OCI-LY1 (cell line): Measurements from ENCODE around the gene ENTREP3.
A peak's percentile ranks its signal among the peaks of the same experiment; 100 is the strongest.
"Not testable (repeated sequence)": the region's sequence is repeated elsewhere in the genome, so short reads cannot be mapped to it uniquely, and the experiment has no call there.

ENCODE experiments used
- H2AFZ ChIP-seq: fragments of 200-600 bp; sonication (generic), shearing (Covaris generic); 2 replicates; pipeline ENCODE4 v1.6.0; 2014; ENCODE audit warnings: antibody characterized with exemption, mild to moderate bottlenecking, low read length
- H3F3A ChIP-seq: fragments of 200-600 bp; sonication (generic), shearing (Covaris generic); 2 replicates; pipeline ENCODE4 v1.6.0; 2014; ENCODE audit warnings: mild to moderate bottlenecking, antibody characterized with exemption, low read length, moderate library complexity; ENCODE audit not compliant: insufficient read depth
- H3K27ac ChIP-seq: fragments of 200-600 bp; sonication (generic); 2 replicates; pipeline ENCODE4 v1.5.1; 2014; ENCODE audit warnings: low read length, mixed run types, mild to moderate bottlenecking, low read depth; ENCODE audit not compliant: poor library complexity, severe bottlenecking
- H3K27me3 ChIP-seq: fragments of 200-600 bp; sonication (generic); 2 replicates; pipeline ENCODE4 v1.6.0; 2014; ENCODE audit warnings: antibody characterized with exemption, mild to moderate bottlenecking, low read length, moderate library complexity; ENCODE audit not compliant: insufficient read depth
- H3K36me3 ChIP-seq: fragments of 200-600 bp; sonication (generic); 2 replicates; pipeline ENCODE4 v1.6.1; 2014; ENCODE audit warnings: mild to moderate bottlenecking, antibody characterized with exemption, low read length, moderate library complexity, mixed read lengths; ENCODE audit not compliant: insufficient read depth
- H3K4me1 ChIP-seq: fragments of 200-600 bp; sonication (generic); 2 replicates; pipeline ENCODE4 v1.5.1; 2014; ENCODE audit warnings: mild to moderate bottlenecking, low read length, moderate library complexity; ENCODE audit not compliant: insufficient read depth, severe bottlenecking
- H3K4me2 ChIP-seq: fragments of 200-600 bp; sonication (generic), shearing (Covaris generic); 2 replicates; pipeline ENCODE4 v1.6.1; 2014; ENCODE audit warnings: low read length
- H3K4me3 ChIP-seq: fragments of 200-600 bp; sonication (generic); 2 replicates; pipeline ENCODE4 v1.5.1; 2014; ENCODE audit warnings: low read length, low read depth, mild to moderate bottlenecking, mixed read lengths; ENCODE audit not compliant: poor library complexity, severe bottlenecking
- H3K79me2 ChIP-seq: fragments of 200-600 bp; shearing (Covaris generic); 2 replicates; pipeline ENCODE4 v1.6.1; 2016; ENCODE audit warnings: mixed run types, low read length, mixed read lengths; ENCODE audit not compliant: insufficient read depth
- H3K9ac ChIP-seq: fragments of 200-600 bp; sonication (generic), shearing (Covaris generic); 2 replicates; pipeline ENCODE4 v1.6.1; 2014; ENCODE audit warnings: mild to moderate bottlenecking, low read length, mixed read lengths
- H3K9me2 ChIP-seq: fragments of 200-600 bp; sonication (generic), shearing (Covaris generic); 2 replicates; pipeline ENCODE4 v1.6.1; 2014; ENCODE audit warnings: low read depth, mild to moderate bottlenecking, low read length, mixed read lengths
- H3K9me3 ChIP-seq: fragments of 200-600 bp; shearing (Covaris generic); 2 replicates; pipeline ENCODE4 v1.6.1; 2014; ENCODE audit warnings: low read length, mixed read lengths
- H4K20me1 ChIP-seq: fragments of 200-600 bp; sonication (generic), shearing (Covaris generic); 2 replicates; pipeline ENCODE4 v1.6.0; 2016; ENCODE audit warnings: mild to moderate bottlenecking, low read length; ENCODE audit not compliant: insufficient read depth
- CTCF ChIP-seq: fragments of 200-600 bp; sonication (generic), shearing (Covaris generic); IDR thresholded peaks from 2 replicates; pipeline ENCODE4 v1.5.1; 2017; ENCODE audit warnings: mild to moderate bottlenecking, antibody characterized with exemption, low read length, moderate library complexity, mixed read lengths
- EZH2 ChIP-seq: fragments of 200-600 bp; sonication (generic), shearing (Covaris generic); IDR thresholded peaks from 2 replicates; pipeline ENCODE4 v1.8.0; 2017; ENCODE audit warnings: borderline replicate concordance, mixed run types, mild to moderate bottlenecking, antibody characterized with exemption, low read length, moderate library complexity, mixed read lengths

The ENTREP3 gene

DNA sequence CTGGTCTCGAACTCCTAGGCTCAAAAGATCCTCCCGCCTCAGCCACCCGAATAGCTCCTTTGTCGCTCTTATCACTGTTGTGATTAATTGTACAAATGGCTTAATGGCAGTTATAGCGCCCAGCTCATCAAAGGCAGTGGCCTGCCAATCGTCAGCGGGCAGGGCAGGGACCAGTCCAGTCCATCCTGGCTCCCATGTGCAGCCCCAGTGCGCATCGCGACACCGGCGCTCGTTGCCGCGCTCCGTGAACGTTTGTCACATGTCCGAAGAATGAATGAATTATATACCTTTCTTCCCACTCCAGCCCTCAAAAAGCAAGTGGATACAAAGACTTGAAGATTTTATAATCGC lies 28.4 kb downstream of the ENTREP3 start:
- Histone ChIP-seq H3K79me2 (no peaks in the 10 kb centered on the region), H3K4me3 (peak overlapping the region; percentile 93), H3K9me2 (no peaks in the 10 kb centered on the region), H3K27me3 (no peaks in the 10 kb centered on the region), H3F3A (peaks cover 14% of the 10 kb centered on the region), H3K27ac (peak overlapping the region; percentile 94), H3K9ac (peak overlapping the region; percentile 97), H3K4me2 (peak overlapping the region; percentile 96), H2AFZ (no peak overlapping the region), H3K9me3 (no peaks in the 10 kb centered on the region), H3K4me1 (peaks cover 57% of the 10 kb centered on the region), H4K20me1 (no peaks in the 10 kb centered on the region), H3K36me3 (no peaks in the 10 kb centered on the region)
- no peak for TF ChIP-seq EZH2
- 0 out of 2 replicates have a peak, but pooled peaks have one; percentile 29 for TF ChIP-seq CTCF

GRCh38 chr1:155226188-155226909 lies 28.9 kb downstream of the ENTREP3 start:
- peaks cover 14% of the 10 kb centered on the region for H3F3A ChIP-seq
- TF ChIP-seq CTCF (peak; percentile 87), EZH2 (no peak)
- no peaks in the 10 kb centered on the region for H3K79me2 ChIP-seq
- H3K27ac ChIP-seq: peak overlapping the region; percentile 94
- H3K9me2 ChIP-seq: no peaks in the 10 kb centered on the region
- no peaks in the 10 kb centered on the region for H3K9me3 ChIP-seq
- H3K27me3 ChIP-seq: no peaks in the 10 kb centered on the region
- H3K36me3 ChIP-seq: no peaks in the 10 kb centered on the region
- no peaks in the 10 kb centered on the region for H4K20me1 ChIP-seq
- H3K4me2 ChIP-seq: peak overlapping the region; percentile 96
- no peak overlapping the region for H2AFZ ChIP-seq
- H3K4me3 ChIP-seq: peak overlapping the region; percentile 93
- H3K9ac ChIP-seq: peak overlapping the region; percentile 97
- peaks cover 57% of the 10 kb centered on the region for H3K4me1 ChIP-seq

DNA sequence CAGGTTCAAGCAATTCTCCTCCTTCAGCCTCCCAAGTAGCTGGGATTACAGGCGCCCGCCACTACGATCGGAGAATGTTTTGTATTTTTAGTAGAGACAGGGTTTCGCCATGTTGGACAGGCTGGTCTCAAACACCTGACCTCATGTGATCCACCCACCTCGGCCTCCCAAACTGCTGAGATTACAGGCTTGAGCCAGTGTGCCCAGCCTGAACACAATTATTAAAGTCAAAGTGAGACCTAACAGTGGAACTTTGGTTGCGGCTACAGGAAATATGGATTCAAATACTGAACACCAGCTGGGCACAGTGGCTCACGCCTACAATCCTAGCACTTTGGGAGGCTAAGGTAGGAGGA lies 29.9 kb downstream of the ENTREP3 start:
- H3K4me3 ChIP-seq: peak overlapping the region; percentile 93
- H3F3A ChIP-seq: peaks cover 14% of the 10 kb centered on the region
- not testable (repeated sequence) for H3K9me3 ChIP-seq, H3K79me2 ChIP-seq, H3K9me2 ChIP-seq, H3K27me3 ChIP-seq, H3K9ac ChIP-seq, H4K20me1 ChIP-seq, H2AFZ ChIP-seq, H3K36me3 ChIP-seq
- H3K4me1 ChIP-seq: peaks cover 57% of the 10 kb centered on the region
- H3K27ac ChIP-seq: peak overlapping the region; percentile 94
- H3K4me2 ChIP-seq: peak overlapping the region; percentile 96

DNA sequence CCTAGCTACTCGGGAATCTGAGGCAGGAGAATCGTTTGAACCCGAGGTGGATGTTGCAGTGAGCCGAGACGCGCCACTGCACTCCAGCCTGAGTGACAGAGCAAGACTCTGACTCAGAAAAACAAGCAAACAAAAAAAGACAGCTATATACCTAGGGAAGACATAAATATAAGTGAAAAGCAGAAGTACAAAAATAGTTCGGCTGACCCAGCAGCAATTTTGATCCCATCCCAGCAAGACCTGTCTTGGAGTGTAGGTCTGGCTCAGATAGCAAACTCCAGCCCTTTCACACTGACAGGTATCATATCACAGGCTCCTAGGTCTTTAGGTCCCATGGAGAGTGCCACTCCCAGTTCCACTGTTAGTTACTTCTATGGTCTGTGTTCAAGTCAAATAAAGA lies 32.2 kb downstream of the ENTREP3 start:
- no peaks in the 10 kb centered on the region for H3K27me3 ChIP-seq
- TF ChIP-seq EZH2 (no peak), CTCF (no peak)
- H3K79me2 ChIP-seq: no peaks in the 10 kb centered on the region
- peaks cover 14% of the 10 kb centered on the region for H3F3A ChIP-seq
- no peak overlapping the region for H3K9ac ChIP-seq
- H3K9me3 ChIP-seq: no peaks in the 10 kb centered on the region
- H3K27ac ChIP-seq: peak overlapping the region; percentile 94
- peaks cover 61% of the 10 kb centered on the region for H3K4me1 ChIP-seq
- H3K4me3 ChIP-seq: no peak overlapping the region
- no peaks in the 10 kb centered on the region for H3K9me2 ChIP-seq
- no peak overlapping the region for H2AFZ ChIP-seq
- H3K36me3 ChIP-seq: no peaks in the 10 kb centered on the region
- peak overlapping the region; percentile 4; the same call in 1 of the 2 replicates for H3K4me2 ChIP-seq
- no peaks in the 10 kb centered on the region for H4K20me1 ChIP-seq

GRCh38 chr1:155220211-155220965 lies 34.9 kb downstream of the ENTREP3 start:
- H3K36me3 ChIP-seq, H3K9ac ChIP-seq, H3K9me3 ChIP-seq, H2AFZ ChIP-seq, H3K27me3 ChIP-seq, H3K9me2 ChIP-seq, H3K79me2 ChIP-seq, H3K4me3 ChIP-seq, H4K20me1 ChIP-seq, H3K4me2 ChIP-seq, H3K27ac ChIP-seq: not testable (repeated sequence)
- Histone ChIP-seq H3K4me1 (peaks cover 42% of the 10 kb centered on the region), H3F3A (peaks cover 10% of the 10 kb centered on the region)
